Measurements from ENCODE around the gene KCNIP2. TPM values are rescaled to one million over a fixed set of nuclear protein-coding genes. Genes with fewer than 3 reads are reported as not detected.
A peak's percentile ranks its signal among the peaks of the same experiment; 100 is the strongest.

Gene KCNIP2
- total RNA-seq, 2 donors from 2014 or later, result 192 to 653 TPM

- Histone ChIP-seq H3K4me1 (peaks cover 0 to 31% of the 10 kb centered on the region in 2 donors), H3K36me3 (no peaks in the 10 kb centered on the region), H3K27ac (peak overlapping the region; percentile 97 to 98), H3K27me3 (no peaks in the 10 kb centered on the region), H3K4me3 (peak overlapping the region; percentile 97 to 100), H3K9me3 (no peaks in the 10 kb centered on the region)
- no peak for TF ChIP-seq CTCF (IDR thresholded peaks at IDR 0.05)
- no peak for DNase-seq (ENCODE audit: low spot score)
Measured at GRCh38 chr10:101818872-101819633, 24.5 kb downstream of the KCNIP2 start.

GRCh38 chr10:101818119-101818871 lies 25.3 kb downstream of the KCNIP2 start, which contains the start of gene OGA:
Gene OGA, minus strand, starts transcription at chr10:101818444. Its CDS starts 422 bp downstream, at chr10:101818022.
- peak; percentile 98 for DNase-seq (ENCODE audit: low spot score)
- Histone ChIP-seq H3K27me3 (no peaks in the 10 kb centered on the region), H3K27ac (peak within 1 kb of the TSS; percentile 97 to 98), H3K36me3 (no peaks in the 10 kb centered on the region), H3K4me1 (peaks cover 0 to 36% of the 10 kb centered on the region in 2 donors), H3K4me3 (peak within 1 kb of the TSS; percentile 97 to 100), H3K9me3 (no peaks in the 10 kb centered on the region)
- no peak for TF ChIP-seq CTCF (IDR thresholded peaks at IDR 0.05)

- no peaks in the 10 kb centered on the region for H3K36me3 ChIP-seq
- peak; percentile 87 for DNase-seq (ENCODE audit: low spot score)
- peaks cover 0 to 44% of the 10 kb centered on the region in 2 donors for H3K4me1 ChIP-seq
- no peak for TF ChIP-seq CTCF (IDR thresholded peaks at IDR 0.05)
- H3K9me3 ChIP-seq, result no peaks in the 10 kb centered on the region
- H3K27me3 ChIP-seq, result no peaks in the 10 kb centered on the region
- peak overlapping the region; percentile 97 to 98 for H3K27ac ChIP-seq
- peak overlapping the region; percentile 97 to 100 for H3K4me3 ChIP-seq
Measured at GRCh38 chr10:101817337-101818118, 26.1 kb downstream of the KCNIP2 start.

- H3K36me3 ChIP-seq, result no peaks in the 10 kb centered on the region
- no peak for TF ChIP-seq CTCF (IDR thresholded peaks at IDR 0.05)
- peaks cover 0 to 50% of the 10 kb centered on the region in 2 donors for H3K4me1 ChIP-seq
- peak overlapping the region; percentile 97 to 98 for H3K27ac ChIP-seq
- H3K9me3 ChIP-seq, result no peaks in the 10 kb centered on the region
- no peak for DNase-seq (ENCODE audit: low spot score)
- H3K27me3 ChIP-seq, result no peaks in the 10 kb centered on the region
- peak overlapping the region; percentile 97 to 100 for H3K4me3 ChIP-seq
Measured at GRCh38 chr10:101816913-101817336, 26.7 kb downstream of the KCNIP2 start.

- DNase-seq (ENCODE audit: low spot score), result no peak
- no peak for TF ChIP-seq CTCF (IDR thresholded peaks at IDR 0.05)
- H3K9me3 ChIP-seq, result no peaks in the 10 kb centered on the region
- peaks cover 3% of the 10 kb centered on the region for H3K36me3 ChIP-seq
- peaks cover 0 to 56% of the 10 kb centered on the region in 2 donors for H3K4me1 ChIP-seq
- peak overlapping the region; percentile 97 to 100 for H3K4me3 ChIP-seq
- H3K27ac ChIP-seq, result peak overlapping the region; percentile 97 to 98
- H3K27me3 ChIP-seq, result no peaks in the 10 kb centered on the region
Measured at GRCh38 chr10:101816376-101816775, 27.2 kb downstream of the KCNIP2 start.
